ENCODE data around the gene JAG2. TPM values are rescaled to one million over a fixed set of nuclear protein-coding genes. Genes with fewer than 3 reads are reported as not detected.

Gene JAG2
- total RNA-seq, 1 experiment from 2014 or later: 12.2 TPM

DNA sequence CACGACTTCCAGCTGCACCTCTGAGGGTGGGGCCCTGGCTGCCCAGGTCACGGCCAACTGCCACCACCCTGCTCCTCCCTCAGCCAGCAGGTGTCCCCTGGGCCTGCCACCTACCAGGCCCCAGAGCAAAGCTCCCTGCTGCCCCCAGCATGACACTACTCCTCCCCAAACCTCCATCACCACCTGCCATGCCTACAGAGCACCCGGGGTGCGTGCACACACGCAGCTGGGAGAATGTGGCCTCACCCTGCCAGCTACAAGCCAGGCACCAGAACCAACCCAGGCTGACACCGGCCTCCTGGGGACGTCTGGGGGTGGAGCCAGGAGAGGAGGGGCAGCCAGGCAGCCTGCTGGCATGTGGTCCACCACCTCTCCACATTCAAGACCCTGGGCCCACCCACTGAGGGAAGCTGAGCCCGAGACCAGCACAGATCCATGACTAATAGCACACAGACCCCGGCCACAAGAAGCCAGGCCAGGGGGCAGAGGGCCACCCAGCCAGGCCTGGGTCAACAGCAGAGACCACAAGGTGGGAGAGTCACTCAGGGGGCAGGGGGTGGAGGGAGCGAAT is 3.4 kb downstream of the JAG2 start:
- H3K36me3 Mint-ChIP-seq: no peaks in the 10 kb centered on the region
- no peak overlapping the region for H3K27ac Mint-ChIP-seq
- TF ChIP-seq, protein P1, sequence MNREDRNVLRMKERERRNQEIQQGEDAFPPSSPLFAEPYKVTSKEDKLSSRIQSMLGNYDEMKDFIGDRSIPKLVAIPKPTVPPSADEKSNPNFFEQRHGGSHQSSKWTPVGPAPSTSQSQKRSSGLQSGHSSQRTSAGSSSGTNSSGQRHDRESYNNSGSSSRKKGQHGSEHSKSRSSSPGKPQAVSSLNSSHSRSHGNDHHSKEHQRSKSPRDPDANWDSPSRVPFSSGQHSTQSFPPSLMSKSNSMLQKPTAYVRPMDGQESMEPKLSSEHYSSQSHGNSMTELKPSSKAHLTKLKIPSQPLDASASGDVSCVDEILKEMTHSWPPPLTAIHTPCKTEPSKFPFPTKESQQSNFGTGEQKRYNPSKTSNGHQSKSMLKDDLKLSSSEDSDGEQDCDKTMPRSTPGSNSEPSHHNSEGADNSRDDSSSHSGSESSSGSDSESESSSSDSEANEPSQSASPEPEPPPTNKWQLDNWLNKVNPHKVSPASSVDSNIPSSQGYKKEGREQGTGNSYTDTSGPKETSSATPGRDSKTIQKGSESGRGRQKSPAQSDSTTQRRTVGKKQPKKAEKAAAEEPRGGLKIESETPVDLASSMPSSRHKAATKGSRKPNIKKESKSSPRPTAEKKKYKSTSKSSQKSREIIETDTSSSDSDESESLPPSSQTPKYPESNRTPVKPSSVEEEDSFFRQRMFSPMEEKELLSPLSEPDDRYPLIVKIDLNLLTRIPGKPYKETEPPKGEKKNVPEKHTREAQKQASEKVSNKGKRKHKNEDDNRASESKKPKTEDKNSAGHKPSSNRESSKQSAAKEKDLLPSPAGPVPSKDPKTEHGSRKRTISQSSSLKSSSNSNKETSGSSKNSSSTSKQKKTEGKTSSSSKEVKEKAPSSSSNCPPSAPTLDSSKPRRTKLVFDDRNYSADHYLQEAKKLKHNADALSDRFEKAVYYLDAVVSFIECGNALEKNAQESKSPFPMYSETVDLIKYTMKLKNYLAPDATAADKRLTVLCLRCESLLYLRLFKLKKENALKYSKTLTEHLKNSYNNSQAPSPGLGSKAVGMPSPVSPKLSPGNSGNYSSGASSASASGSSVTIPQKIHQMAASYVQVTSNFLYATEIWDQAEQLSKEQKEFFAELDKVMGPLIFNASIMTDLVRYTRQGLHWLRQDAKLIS (CRISPR knock-in tag; IDR thresholded peaks at IDR 0.05; ENCODE audit: borderline replicate concordance): no peak
- TF ChIP-seq ETV6 (CRISPR knock-in tag; IDR thresholded peaks at IDR 0.05) (no peak), ZNF138 (CRISPR knock-in tag; conservative IDR thresholded peaks at IDR 0.05) (no peak), SMAD3 (CRISPR knock-in tag; IDR thresholded peaks at IDR 0.05; ENCODE audit: borderline replicate concordance) (no peak), ZNF416 (CRISPR knock-in tag; IDR thresholded peaks at IDR 0.05) (no peak)
- peaks cover 15% of the 10 kb centered on the region for H3K27me3 Mint-ChIP-seq (ENCODE audit: low read depth)
- ATAC-seq (no peak), DNase-seq (ENCODE audit: low spot score) (no peak)
- POLR2A ChIA-PET: no interaction called here
- no peaks in the 10 kb centered on the region; the same call in 1 of the 2 replicates for H3K4me1 Mint-ChIP-seq
- CTCF ChIA-PET: interaction anchor here (1.0 to 1.7 kb wide), 5 partner anchors 10 to 78 kb away, joined by 3 to 11 read pairs (median 5); no protein-coding TSS in a partner anchor
- no peaks in the 10 kb centered on the region for H3K9me3 Mint-ChIP-seq
- H3K4me3 Mint-ChIP-seq: no peak overlapping the region

DNA sequence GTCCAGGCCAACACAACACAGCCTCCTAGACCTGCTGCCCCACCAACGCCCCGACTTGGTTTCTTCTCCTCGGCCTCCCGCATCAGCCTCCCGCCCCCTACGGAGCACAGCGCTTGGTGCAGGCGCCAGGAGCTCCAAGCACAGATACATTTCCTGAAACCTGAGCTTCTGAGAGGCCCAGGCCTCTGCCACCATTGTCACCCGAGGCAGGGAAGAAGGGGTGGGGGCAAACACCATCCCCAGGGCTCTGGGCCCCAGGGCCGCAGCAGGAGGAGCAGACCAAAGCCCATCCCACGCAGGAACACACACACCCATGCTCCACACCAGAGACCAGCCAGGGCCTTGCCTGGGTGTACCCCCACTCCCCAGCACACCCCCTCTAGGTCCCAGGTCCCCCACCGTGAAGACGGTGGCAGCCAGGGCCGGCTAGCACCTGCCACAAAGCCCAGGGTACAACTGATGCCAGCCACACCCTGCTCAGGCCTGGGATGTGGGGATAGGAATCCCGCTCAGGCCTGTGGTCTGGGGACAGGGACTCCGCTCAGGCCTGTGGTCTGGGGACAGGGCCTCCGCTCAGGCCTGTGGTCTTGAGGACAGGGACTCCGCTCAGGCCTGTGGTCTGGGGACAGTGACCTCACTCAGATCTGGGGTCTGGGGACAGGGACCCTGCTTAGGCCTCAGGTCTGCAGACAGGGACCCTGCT is 5.4 kb downstream of the JAG2 start:
- no peak overlapping the region for H3K4me3 Mint-ChIP-seq
- CTCF ChIA-PET: interaction anchor here (1.0 kb wide), 2 partner anchors 73 to 112 kb away, joined by 3 to 6 read pairs; no protein-coding TSS in a partner anchor
- no peaks in the 10 kb centered on the region for H3K36me3 Mint-ChIP-seq
- no peak for TF ChIP-seq FOXK1 (CRISPR knock-in tag; IDR thresholded peaks at IDR 0.05)
- TF ChIP-seq NFATC4 (CRISPR knock-in tag; IDR thresholded peaks at IDR 0.05): no peak
- no peak for TF ChIP-seq FOXP1 (CRISPR knock-in tag; IDR thresholded peaks at IDR 0.05; ENCODE audit: borderline replicate concordance)
- TF ChIP-seq, protein P2, sequence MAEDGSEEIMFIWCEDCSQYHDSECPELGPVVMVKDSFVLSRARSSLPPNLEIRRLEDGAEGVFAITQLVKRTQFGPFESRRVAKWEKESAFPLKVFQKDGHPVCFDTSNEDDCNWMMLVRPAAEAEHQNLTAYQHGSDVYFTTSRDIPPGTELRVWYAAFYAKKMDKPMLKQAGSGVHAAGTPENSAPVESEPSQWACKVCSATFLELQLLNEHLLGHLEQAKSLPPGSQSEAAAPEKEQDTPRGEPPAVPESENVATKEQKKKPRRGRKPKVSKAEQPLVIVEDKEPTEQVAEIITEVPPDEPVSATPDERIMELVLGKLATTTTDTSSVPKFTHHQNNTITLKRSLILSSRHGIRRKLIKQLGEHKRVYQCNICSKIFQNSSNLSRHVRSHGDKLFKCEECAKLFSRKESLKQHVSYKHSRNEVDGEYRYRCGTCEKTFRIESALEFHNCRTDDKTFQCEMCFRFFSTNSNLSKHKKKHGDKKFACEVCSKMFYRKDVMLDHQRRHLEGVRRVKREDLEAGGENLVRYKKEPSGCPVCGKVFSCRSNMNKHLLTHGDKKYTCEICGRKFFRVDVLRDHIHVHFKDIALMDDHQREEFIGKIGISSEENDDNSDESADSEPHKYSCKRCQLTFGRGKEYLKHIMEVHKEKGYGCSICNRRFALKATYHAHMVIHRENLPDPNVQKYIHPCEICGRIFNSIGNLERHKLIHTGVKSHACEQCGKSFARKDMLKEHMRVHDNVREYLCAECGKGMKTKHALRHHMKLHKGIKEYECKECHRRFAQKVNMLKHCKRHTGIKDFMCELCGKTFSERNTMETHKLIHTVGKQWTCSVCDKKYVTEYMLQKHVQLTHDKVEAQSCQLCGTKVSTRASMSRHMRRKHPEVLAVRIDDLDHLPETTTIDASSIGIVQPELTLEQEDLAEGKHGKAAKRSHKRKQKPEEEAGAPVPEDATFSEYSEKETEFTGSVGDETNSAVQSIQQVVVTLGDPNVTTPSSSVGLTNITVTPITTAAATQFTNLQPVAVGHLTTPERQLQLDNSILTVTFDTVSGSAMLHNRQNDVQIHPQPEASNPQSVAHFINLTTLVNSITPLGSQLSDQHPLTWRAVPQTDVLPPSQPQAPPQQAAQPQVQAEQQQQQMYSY (CRISPR knock-in tag; IDR thresholded peaks at IDR 0.05): no peak
- TF ChIP-seq IRF2 (CRISPR knock-in tag; IDR thresholded peaks at IDR 0.05; ENCODE audit: borderline replicate concordance, low read depth): no peak
- no peak for TF ChIP-seq HMGA2 (CRISPR knock-in tag; IDR thresholded peaks at IDR 0.05)
- TF ChIP-seq, protein P3, sequence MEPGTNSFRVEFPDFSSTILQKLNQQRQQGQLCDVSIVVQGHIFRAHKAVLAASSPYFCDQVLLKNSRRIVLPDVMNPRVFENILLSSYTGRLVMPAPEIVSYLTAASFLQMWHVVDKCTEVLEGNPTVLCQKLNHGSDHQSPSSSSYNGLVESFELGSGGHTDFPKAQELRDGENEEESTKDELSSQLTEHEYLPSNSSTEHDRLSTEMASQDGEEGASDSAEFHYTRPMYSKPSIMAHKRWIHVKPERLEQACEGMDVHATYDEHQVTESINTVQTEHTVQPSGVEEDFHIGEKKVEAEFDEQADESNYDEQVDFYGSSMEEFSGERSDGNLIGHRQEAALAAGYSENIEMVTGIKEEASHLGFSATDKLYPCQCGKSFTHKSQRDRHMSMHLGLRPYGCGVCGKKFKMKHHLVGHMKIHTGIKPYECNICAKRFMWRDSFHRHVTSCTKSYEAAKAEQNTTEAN (CRISPR knock-in tag; IDR thresholded peaks at IDR 0.05): no peak
- no peak for TF ChIP-seq ETV6 (CRISPR knock-in tag; IDR thresholded peaks at IDR 0.05)
- TF ChIP-seq, protein P4, sequence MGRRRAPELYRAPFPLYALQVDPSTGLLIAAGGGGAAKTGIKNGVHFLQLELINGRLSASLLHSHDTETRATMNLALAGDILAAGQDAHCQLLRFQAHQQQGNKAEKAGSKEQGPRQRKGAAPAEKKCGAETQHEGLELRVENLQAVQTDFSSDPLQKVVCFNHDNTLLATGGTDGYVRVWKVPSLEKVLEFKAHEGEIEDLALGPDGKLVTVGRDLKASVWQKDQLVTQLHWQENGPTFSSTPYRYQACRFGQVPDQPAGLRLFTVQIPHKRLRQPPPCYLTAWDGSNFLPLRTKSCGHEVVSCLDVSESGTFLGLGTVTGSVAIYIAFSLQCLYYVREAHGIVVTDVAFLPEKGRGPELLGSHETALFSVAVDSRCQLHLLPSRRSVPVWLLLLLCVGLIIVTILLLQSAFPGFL (CRISPR knock-in tag; IDR thresholded peaks at IDR 0.05; ENCODE audit: borderline replicate concordance): no peak
- TF ChIP-seq, protein P5, sequence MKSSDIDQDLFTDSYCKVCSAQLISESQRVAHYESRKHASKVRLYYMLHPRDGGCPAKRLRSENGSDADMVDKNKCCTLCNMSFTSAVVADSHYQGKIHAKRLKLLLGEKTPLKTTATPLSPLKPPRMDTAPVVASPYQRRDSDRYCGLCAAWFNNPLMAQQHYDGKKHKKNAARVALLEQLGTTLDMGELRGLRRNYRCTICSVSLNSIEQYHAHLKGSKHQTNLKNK (CRISPR knock-in tag; IDR thresholded peaks at IDR 0.05): no peak
- TF ChIP-seq, protein P6, sequence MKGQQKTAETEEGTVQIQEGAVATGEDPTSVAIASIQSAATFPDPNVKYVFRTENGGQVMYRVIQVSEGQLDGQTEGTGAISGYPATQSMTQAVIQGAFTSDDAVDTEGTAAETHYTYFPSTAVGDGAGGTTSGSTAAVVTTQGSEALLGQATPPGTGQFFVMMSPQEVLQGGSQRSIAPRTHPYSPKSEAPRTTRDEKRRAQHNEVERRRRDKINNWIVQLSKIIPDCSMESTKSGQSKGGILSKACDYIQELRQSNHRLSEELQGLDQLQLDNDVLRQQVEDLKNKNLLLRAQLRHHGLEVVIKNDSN (CRISPR knock-in tag; IDR thresholded peaks at IDR 0.05): no peak
- no peak for TF ChIP-seq ZNF396 (CRISPR knock-in tag; IDR thresholded peaks at IDR 0.05; ENCODE audit: borderline replicate concordance)
- TF ChIP-seq, protein P7, sequence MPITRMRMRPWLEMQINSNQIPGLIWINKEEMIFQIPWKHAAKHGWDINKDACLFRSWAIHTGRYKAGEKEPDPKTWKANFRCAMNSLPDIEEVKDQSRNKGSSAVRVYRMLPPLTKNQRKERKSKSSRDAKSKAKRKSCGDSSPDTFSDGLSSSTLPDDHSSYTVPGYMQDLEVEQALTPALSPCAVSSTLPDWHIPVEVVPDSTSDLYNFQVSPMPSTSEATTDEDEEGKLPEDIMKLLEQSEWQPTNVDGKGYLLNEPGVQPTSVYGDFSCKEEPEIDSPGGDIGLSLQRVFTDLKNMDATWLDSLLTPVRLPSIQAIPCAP (CRISPR knock-in tag; IDR thresholded peaks at IDR 0.05): no peak
- TF ChIP-seq, protein P8, sequence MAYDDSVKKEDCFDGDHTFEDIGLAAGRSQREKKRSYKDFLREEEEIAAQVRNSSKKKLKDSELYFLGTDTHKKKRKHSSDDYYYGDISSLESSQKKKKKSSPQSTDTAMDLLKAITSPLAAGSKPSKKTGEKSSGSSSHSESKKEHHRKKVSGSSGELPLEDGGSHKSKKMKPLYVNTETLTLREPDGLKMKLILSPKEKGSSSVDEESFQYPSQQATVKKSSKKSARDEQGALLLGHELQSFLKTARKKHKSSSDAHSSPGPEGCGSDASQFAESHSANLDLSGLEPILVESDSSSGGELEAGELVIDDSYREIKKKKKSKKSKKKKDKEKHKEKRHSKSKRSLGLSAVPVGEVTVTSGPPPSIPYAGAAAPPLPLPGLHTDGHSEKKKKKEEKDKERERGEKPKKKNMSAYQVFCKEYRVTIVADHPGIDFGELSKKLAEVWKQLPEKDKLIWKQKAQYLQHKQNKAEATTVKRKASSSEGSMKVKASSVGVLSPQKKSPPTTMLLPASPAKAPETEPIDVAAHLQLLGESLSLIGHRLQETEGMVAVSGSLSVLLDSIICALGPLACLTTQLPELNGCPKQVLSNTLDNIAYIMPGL (CRISPR knock-in tag; IDR thresholded peaks at IDR 0.05): no peak
- TF ChIP-seq ZNF121 (CRISPR knock-in tag; IDR thresholded peaks at IDR 0.05): no peak

More for the DNA sequence above, 5.4 kb downstream of the JAG2 start:
- POLR2A ChIA-PET: no interaction called here
- no peak for ATAC-seq
- Mint-ChIP-seq H3K4me1 (no peaks in the 10 kb centered on the region; the same call in 1 of the 2 replicates), H3K27me3 (ENCODE audit: low read depth) (peaks cover 9% of the 10 kb centered on the region), H3K9me3 (no peaks in the 10 kb centered on the region), H3K27ac (no peak overlapping the region)
- DNase-seq (ENCODE audit: low spot score): no peak

Data from WTC11 (cell line).